ENCODE data around the gene IL34. TPM values are rescaled to one million over a fixed set of nuclear protein-coding genes. Genes with fewer than 3 reads are reported as not detected.

The IL34 gene
- total and polyA plus RNA-seq, 2 of the 13 experiments (the other 11 are each of a cell fraction or from before 2014, with no cell fraction given) = 1.2 to 1.3 TPM

DNA sequence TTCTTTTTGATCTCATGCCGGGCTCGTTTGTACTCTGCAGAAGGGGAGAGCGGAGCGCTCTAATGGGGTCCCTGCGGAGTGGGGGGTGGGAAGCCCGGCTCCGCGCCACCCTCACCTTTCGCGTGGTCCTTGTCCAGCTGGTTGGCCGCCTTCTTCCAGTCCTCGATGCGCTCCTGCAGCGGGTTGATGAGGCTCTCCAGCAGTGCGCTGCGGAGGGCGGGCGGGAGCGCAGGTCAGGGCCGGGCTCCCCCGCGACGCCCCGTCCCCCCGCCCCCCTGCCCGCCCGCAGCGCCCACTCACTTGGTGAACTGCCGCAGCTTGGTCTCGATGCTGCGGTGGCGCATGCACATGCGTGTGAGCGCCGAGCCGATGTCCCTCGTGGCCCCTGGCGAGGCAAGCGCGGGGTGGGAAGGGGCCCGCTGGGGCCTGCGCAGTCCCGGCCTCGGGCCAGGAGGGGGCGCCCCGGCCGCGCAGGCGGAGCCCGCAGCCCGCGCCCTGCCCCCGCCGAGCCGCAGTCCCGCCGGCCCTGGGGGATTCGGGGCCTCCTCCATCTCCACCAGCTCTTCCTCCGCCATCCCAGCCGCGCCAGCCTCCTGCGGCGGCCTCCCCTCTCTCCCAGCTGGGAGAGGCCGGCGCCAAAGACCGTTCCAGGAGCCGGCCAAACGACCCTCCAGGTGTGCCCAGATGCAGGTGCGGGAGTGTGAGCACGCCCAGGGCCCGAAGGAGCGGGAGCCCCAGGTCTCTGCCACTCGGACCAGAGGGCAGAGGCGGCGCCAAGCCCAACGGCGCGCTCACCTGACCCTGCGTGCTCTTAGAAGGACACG lies 33.5 kb downstream of the IL34 start (continued):
- no peak for TF ChIP-seq ZNF430 (CRISPR knock-in tag; IDR thresholded peaks at IDR 0.05)
- no peak for TF ChIP-seq HNF4A (CRISPR knock-in tag; IDR thresholded peaks at IDR 0.05)
- TF ChIP-seq ZNF672 (CRISPR knock-in tag; IDR thresholded peaks at IDR 0.05) = no peak
- no peak for TF ChIP-seq PAF1 (CRISPR knock-in tag; IDR thresholded peaks at IDR 0.05)
- TF ChIP-seq NPAS2 (CRISPR knock-in tag; IDR thresholded peaks at IDR 0.05; ENCODE audit: borderline replicate concordance) = no peak
- TF ChIP-seq CREB1 (IDR thresholded peaks at IDR 0.05) = no peak
- no peak for TF ChIP-seq CREB1 (CRISPR knock-in tag; IDR thresholded peaks at IDR 0.05)
- no peak for TF ChIP-seq ZNF75D (CRISPR knock-in tag; IDR thresholded peaks at IDR 0.05; ENCODE audit: borderline replicate concordance)
- TF ChIP-seq AGO2 (optimal IDR thresholded peaks at IDR 0.05; ENCODE audit: low read depth, low read length) = peak; percentile 89
- no peak for TF ChIP-seq TFDP2 (CRISPR knock-in tag; IDR thresholded peaks at IDR 0.05)
- no peak for TF ChIP-seq ZBTB43 (CRISPR knock-in tag; conservative IDR thresholded peaks at IDR 0.05)
- peak; percentile 58; the same call in 1 of the 2 replicates for TF ChIP-seq RAD21 (CRISPR knock-in tag; IDR thresholded peaks at IDR 0.05)
- no peak for TF ChIP-seq TBX2 (CRISPR knock-in tag; IDR thresholded peaks at IDR 0.05; ENCODE audit: borderline replicate concordance)
- no peak for TF ChIP-seq ZBTB7A (CRISPR knock-in tag; IDR thresholded peaks at IDR 0.05)
- no peak for TF ChIP-seq ZNF782 (CRISPR knock-in tag; IDR thresholded peaks at IDR 0.05; ENCODE audit: borderline replicate concordance)
- TF ChIP-seq RBM22 (optimal IDR thresholded peaks at IDR 0.05; ENCODE audit: low read length) = peak; percentile 80
- no peak for TF ChIP-seq RFX1 (IDR thresholded peaks at IDR 0.05)
- TF ChIP-seq ZNF704 (CRISPR knock-in tag; IDR thresholded peaks at IDR 0.05; ENCODE audit: borderline replicate concordance) = no peak
- no peak for TF ChIP-seq KDM1A (CRISPR knock-in tag; IDR thresholded peaks at IDR 0.05)
- 0 out of 2 replicates have a peak, but pooled peaks have one; percentile 39 for TF ChIP-seq TGIF2 (CRISPR knock-in tag; IDR thresholded peaks at IDR 0.05)
- TF ChIP-seq MXD4 (CRISPR knock-in tag; IDR thresholded peaks at IDR 0.05) = no peak
- TF ChIP-seq, protein P1, sequence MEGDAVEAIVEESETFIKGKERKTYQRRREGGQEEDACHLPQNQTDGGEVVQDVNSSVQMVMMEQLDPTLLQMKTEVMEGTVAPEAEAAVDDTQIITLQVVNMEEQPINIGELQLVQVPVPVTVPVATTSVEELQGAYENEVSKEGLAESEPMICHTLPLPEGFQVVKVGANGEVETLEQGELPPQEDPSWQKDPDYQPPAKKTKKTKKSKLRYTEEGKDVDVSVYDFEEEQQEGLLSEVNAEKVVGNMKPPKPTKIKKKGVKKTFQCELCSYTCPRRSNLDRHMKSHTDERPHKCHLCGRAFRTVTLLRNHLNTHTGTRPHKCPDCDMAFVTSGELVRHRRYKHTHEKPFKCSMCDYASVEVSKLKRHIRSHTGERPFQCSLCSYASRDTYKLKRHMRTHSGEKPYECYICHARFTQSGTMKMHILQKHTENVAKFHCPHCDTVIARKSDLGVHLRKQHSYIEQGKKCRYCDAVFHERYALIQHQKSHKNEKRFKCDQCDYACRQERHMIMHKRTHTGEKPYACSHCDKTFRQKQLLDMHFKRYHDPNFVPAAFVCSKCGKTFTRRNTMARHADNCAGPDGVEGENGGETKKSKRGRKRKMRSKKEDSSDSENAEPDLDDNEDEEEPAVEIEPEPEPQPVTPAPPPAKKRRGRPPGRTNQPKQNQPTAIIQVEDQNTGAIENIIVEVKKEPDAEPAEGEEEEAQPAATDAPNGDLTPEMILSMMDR (CRISPR knock-in tag; IDR thresholded peaks at IDR 0.05) = peak; percentile 26; the same call in 1 of the 2 replicates
- TF ChIP-seq RBFOX2 (IDR thresholded peaks at IDR 0.05; ENCODE audit: low read depth, low read length) = peak; percentile 87
- TF ChIP-seq KMT2A (CRISPR knock-in tag; IDR thresholded peaks at IDR 0.05) = no peak
- no peak for TF ChIP-seq SNRNP70 (IDR thresholded peaks at IDR 0.05; ENCODE audit: low read depth, low read length)
- no peak for TF ChIP-seq GATA4 (IDR thresholded peaks at IDR 0.05; ENCODE audit: borderline replicate concordance, low read depth)
- TF ChIP-seq PPARG (CRISPR knock-in tag; conservative IDR thresholded peaks at IDR 0.05) = no peak
- no peak for TF ChIP-seq ZNF7 (CRISPR knock-in tag; IDR thresholded peaks at IDR 0.05)
